ENCODE measurements around the gene TSPAN32. TPM values are rescaled to one million over a fixed set of nuclear protein-coding genes. Genes with fewer than 3 reads are reported as not detected.

The TSPAN32 gene
- total and polyA plus RNA-seq, 10 of the 15 experiments (the other 5 are each of a cell fraction or from before 2014, with no cell fraction given): 0.08 TPM; not detected in 9

GRCh38 chr11:2293531-2293971 is 8.3 kb upstream of the TSPAN32 start (continued):
- TF ChIP-seq CTCF (IDR thresholded peaks at IDR 0.05 in 2 of 3, conservative IDR thresholded peaks at IDR 0.05 in 1 of 3; ENCODE audit: control insufficient read depth in 2 of 3, extremely low read depth in 1 of 3, insufficient read depth in 1 of 3, low read depth in 3 of 3, low read length in 3 of 3): no peak
- no peak for TF ChIP-seq FOS (IDR thresholded peaks at IDR 0.05; ENCODE audit: borderline replicate concordance, extremely low read depth, insufficient read length)
- no peak for TF ChIP-seq TAF1 (IDR thresholded peaks at IDR 0.05; ENCODE audit: borderline replicate concordance, low read depth, low read length)
- no peak for TF ChIP-seq BCL11A (IDR thresholded peaks at IDR 0.05; ENCODE audit: low read depth, low read length)

- no peak for ATAC-seq
- CTCF ChIA-PET: interaction anchor here (0.9 to 1.1 kb wide), 2 partner anchors 125 to 127 kb away, joined by 3 read pairs; no protein-coding TSS in a partner anchor
- DNase-seq (ENCODE audit: low read depth, low spot score): no peak
- Histone ChIP-seq H3K27ac (ENCODE audit: control insufficient read depth, insufficient read depth) (no peak overlapping the region), H3K36me3 (ENCODE audit: control insufficient read depth in 2 of 2, insufficient read depth in 2 of 2, low read length in 1 of 2) (no peaks in the 10 kb centered on the region), H3K9ac (ENCODE audit: control insufficient read depth, insufficient read depth, low read length) (no peak overlapping the region), H4K20me1 (ENCODE audit: control insufficient read depth, insufficient read depth) (no peaks in the 10 kb centered on the region), H3K79me2 (ENCODE audit: control insufficient read depth, insufficient read depth, low read length) (no peaks in the 10 kb centered on the region), H3K4me1 (ENCODE audit: control insufficient read depth, insufficient read depth, low read length) (no peaks in the 10 kb centered on the region), H3K4me2 (ENCODE audit: control insufficient read depth, insufficient read depth) (no peak overlapping the region), H3K27me3 (replicated peaks in 1 of 2; ENCODE audit: control insufficient read depth in 2 of 2, insufficient read depth in 2 of 2, low read length in 1 of 2) (no peaks in the 10 kb centered on the region; a peak in 2 of 4 replicates), H3K4me3 (no peak overlapping the region), H3K9me3 (replicated peaks; ENCODE audit: control insufficient read depth, insufficient read depth, low read length) (no peaks in the 10 kb centered on the region), H2AFZ (ENCODE audit: control insufficient read depth, low read depth, low read length) (no peak overlapping the region)
- intact Hi-C loops (cut with micrococcal nuclease; ENCODE audit: unreplicated experiment) (no loop called here), in situ Hi-C loops (cut with MboI) (no loop called here)
- no TSS peak for BruUV-seq (replicated peaks)
- 43% methylated on average over 27 of the region's 27 CpGs for WGBS (ENCODE audit: insufficient coverage, insufficient replicate concordance, low lambda C conversion rate, missing lambda C conversion rate)
- SMC1A ChIA-PET (ENCODE audit: uncharacterized antibody, unreplicated experiment): no interaction called here
- FAIRE-seq: no peak
- POLR2A ChIA-PET: no interaction called here
- RAD21 ChIA-PET (ENCODE audit: unreplicated experiment): interaction anchor here (1.2 kb wide), 1 partner anchor 11 kb away, joined by 3 read pairs; no protein-coding TSS in a partner anchor
- TF ChIP-seq MEF2A (IDR thresholded peaks at IDR 0.05; ENCODE audit: insufficient read depth, low read depth, low read length) (no peak), ZNF384 (IDR thresholded peaks at IDR 0.05; ENCODE audit: borderline replicate concordance, low read depth, low read length) (no peak), MAX (IDR thresholded peaks at IDR 0.05; ENCODE audit: low read depth, low read length) (no peak), HDAC2 (IDR thresholded peaks at IDR 0.05) (no peak), E2F8 (IDR thresholded peaks at IDR 0.05; ENCODE audit: low read depth, partially characterized antibody) (no peak), IRF4 (IDR thresholded peaks at IDR 0.05; ENCODE audit: low read depth, low read length) (no peak), CEBPZ (IDR thresholded peaks at IDR 0.05; ENCODE audit: low read depth, low read length) (no peak), ZSCAN29 (IDR thresholded peaks at IDR 0.05) (no peak)
These were observed 7.6 kb upstream of the TSPAN32 start for GRCh38 chr11:2293984-2294925.

Data from GM12878 (cell line).